Vagina (tissue), 2 donors: Measurements from ENCODE around the gene SLC38A2.

ENCODE experiments used
- CTCF ChIP-seq, 3 experiments: fragments of 450-650 bp in 2 of 3; fragments of 200-600 bp in 1 of 3; sonication (generic) in 1 of 3; IDR thresholded peaks; one replicate each; pipeline ENCODE4 v1.5.1; 2017 to 2019; ENCODE audit warnings: antibody characterized with exemption in 3 of 3, mild to moderate bottlenecking in 2 of 3, moderate library complexity in 2 of 3
- POLR2A ChIP-seq, 2 donors: fragments of 450-650 bp; IDR thresholded peaks; one replicate each; pipeline ENCODE4 v1.6.1; 2017; ENCODE audit warnings: antibody characterized with exemption in 2 of 2, mild to moderate bottlenecking in 2 of 2, moderate library complexity in 2 of 2
- POLR2AphosphoS5 ChIP-seq, 2 donors: sonication (generic); formaldehyde crosslinking; IDR thresholded peaks; one replicate each; pipeline ENCODE4 v1.9.0; 2017; ENCODE audit warnings: antibody characterized with exemption in 2 of 2, mild to moderate bottlenecking in 2 of 2, low read depth in 1 of 2; ENCODE audit not compliant: insufficient read depth in 1 of 2

GRCh38 chr12:46403719-46404070 lies 31.1 kb upstream of the SLC38A2 start:
- TF ChIP-seq CTCF (IDR thresholded peaks at IDR 0.05), result no peak
- no peak for TF ChIP-seq POLR2A (IDR thresholded peaks at IDR 0.05)
- TF ChIP-seq POLR2AphosphoS5 (IDR thresholded peaks at IDR 0.05; ENCODE audit: insufficient read depth in 1 of 2, low read depth in 1 of 2), result no peak
